Ovary (tissue), 9 donors: ENCODE data around the gene TMX2. TPM values are rescaled to one million over a fixed set of nuclear protein-coding genes. Genes with fewer than 3 reads are reported as not detected.

ENCODE experiments used
- DNase-seq, 5 donors: peaks; one replicate each; pipeline ENCODE4 v3.0.0-alpha.2; 2019 to 2020
- H3K27ac ChIP-seq, 2 donors: fragments of 200-600 bp; one replicate each; pipeline versions ENCODE4 v1.5.1 to v1.8.0; 2019 to 2022
- H3K27me3 ChIP-seq: fragments of 200-600 bp; one replicate; pipeline ENCODE4 v1.8.0; 2022
- H3K36me3 ChIP-seq: fragments of 200-600 bp; sonication (generic); one replicate; pipeline ENCODE4 v1.5.1; 2019
- H3K4me1 ChIP-seq: one replicate; pipeline ENCODE4 v1.8.1; 2013; ENCODE audit warnings: mild to moderate bottlenecking, moderate library complexity; ENCODE audit not compliant: insufficient read depth
- H3K4me3 ChIP-seq: fragments of 200-600 bp; sonication (generic); one replicate; pipeline ENCODE4 v1.5.1; 2017
- H3K9me3 ChIP-seq, 2 donors: fragments of 200-600 bp in 1 of 2; sonication (generic) in 1 of 2; one replicate each; pipeline versions ENCODE4 v1.5.1 to v1.8.1; 2013 to 2019; ENCODE audit warnings: mild to moderate bottlenecking in 1 of 2, moderate library complexity in 1 of 2
- EP300 ChIP-seq: sonication (generic); formaldehyde crosslinking; IDR thresholded peaks from one replicate; pipeline ENCODE4 v1.6.1; 2017; ENCODE audit warnings: antibody characterized with exemption
- POLR2A ChIP-seq: fragments of 450-650 bp; IDR thresholded peaks from one replicate; pipeline ENCODE4 v1.6.1; 2017; ENCODE audit warnings: antibody characterized with exemption, mild to moderate bottlenecking, moderate library complexity
- WGBS, 3 donors: extraction: QIAGEN DNeasy Blood & Tissue Kit in 1 of 3; methylation state at CpG; one replicate each; pipeline versions ENCODE4 v1.1.5 to v1.1.7; 2013 to 2017; 5-methylcytosine and 5-hydroxymethylcytosine counted together
- intact Hi-C, 4 donors: fragments of 100-400 bp; cut with DNase I; formaldehyde crosslinking; loops; one replicate each; pipeline versions ENCODE4 v1.11.0 to v1.15.1; 2022 to 2023
- polyA plus RNA-seq, 2 donors: library from polyadenylated mRNA; stranded (reverse); fragments of 200-250 nt in 1 of 2; fragments of 350-450 nt in 1 of 2; fragmentation: Illumina TruSeq in 1 of 2; extraction: RNeasy Lipid Tissue Mini Kit (QIAGEN cat#74804) in 1 of 2; gene quantifications; one replicate each; pipeline ENCODE4 v1.2.3, GENCODE V29; 2013 to 2014
- small RNA-seq: library from RNA; depleted of rRNA; stranded (forward); fragments of <200 nt; gene quantifications from one replicate; pipeline ENCODE3, GENCODE V24; 2016
- total RNA-seq, 7 donors: library from RNA; depleted of rRNA in 2 of 7; stranded (reverse); fragments of >200 nt in 2 of 7; fragmentation: NEBNext Ultra II Directional in 3 of 7; extraction: Animal tissue kit (Norgen Biotek cat#: 25700) in 3 of 7; gene quantifications; one replicate each; pipeline versions ENCODE4 v1.1.0 to v1.2.4, GENCODE V29; 2016 to 2023
- TF ChIP-seq, protein P1 (sequence below), 3 donors: fragments of 450-650 bp in 2 of 3; fragments of 200-600 bp in 1 of 3; IDR thresholded peaks; one replicate each; pipeline versions ENCODE4 v1.5.1 to v1.8.0; 2016 to 2022; ENCODE audit warnings: antibody characterized with exemption in 3 of 3, mild to moderate bottlenecking in 1 of 3
- donor health status: DM: no; HTN: no; CAD: no; lungs with moderate emphysema.
- donor health status: DM: no; HTN: no; CAD: no.
- donor health status: Bipolar disorder and iron deficiency.
- donor health status: DM: yes; HTN: yes; CAD: no.
- donor health status: DM: no; HTN: no; CAD: no.
- donor health status: DM: yes; HTN: yes; CAD: no.

The TMX2 gene
- total and polyA plus RNA-seq, 9 donors = 31.5 to 130 (median 58.6) TPM

DNA sequence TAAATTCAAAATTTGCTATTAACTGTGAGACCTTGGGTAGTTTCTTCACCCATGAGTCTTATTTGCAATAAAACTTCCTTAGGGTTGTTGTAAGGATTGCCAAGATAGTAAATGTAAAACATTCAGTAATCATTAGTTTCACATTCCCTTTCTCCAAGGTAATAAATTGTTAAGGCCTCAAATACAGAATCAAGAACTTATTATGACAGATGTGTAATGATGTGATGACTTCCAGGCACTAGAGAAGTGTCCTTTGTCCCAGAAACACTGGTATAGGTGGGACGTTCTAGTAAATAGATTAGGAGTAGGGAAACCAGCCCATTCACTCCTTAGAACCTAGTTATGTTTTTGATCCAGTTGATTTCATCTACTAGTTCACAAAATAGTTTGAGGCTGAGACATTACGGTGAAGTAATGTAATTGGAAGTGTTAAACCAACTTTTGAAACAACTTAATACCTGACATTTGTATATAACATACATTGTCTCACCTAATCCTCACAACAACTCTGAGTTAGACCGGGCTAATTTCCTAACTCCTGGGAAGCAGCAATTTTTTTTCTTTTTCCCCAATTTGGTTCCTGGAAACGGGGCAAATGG, 74.7 kb downstream of the TMX2 start:
- WGBS, 3 donors = 77 to 84% (median 81%) methylated on average over 4 of the region's 4 CpGs
- H3K27me3 ChIP-seq = no peaks in the 10 kb centered on the region
- no peaks in the 10 kb centered on the region for H3K9me3 ChIP-seq
- intact Hi-C loops = no loop called here
- H3K4me3 ChIP-seq = no peak overlapping the region
- no peak for DNase-seq
- TF ChIP-seq, protein P1, sequence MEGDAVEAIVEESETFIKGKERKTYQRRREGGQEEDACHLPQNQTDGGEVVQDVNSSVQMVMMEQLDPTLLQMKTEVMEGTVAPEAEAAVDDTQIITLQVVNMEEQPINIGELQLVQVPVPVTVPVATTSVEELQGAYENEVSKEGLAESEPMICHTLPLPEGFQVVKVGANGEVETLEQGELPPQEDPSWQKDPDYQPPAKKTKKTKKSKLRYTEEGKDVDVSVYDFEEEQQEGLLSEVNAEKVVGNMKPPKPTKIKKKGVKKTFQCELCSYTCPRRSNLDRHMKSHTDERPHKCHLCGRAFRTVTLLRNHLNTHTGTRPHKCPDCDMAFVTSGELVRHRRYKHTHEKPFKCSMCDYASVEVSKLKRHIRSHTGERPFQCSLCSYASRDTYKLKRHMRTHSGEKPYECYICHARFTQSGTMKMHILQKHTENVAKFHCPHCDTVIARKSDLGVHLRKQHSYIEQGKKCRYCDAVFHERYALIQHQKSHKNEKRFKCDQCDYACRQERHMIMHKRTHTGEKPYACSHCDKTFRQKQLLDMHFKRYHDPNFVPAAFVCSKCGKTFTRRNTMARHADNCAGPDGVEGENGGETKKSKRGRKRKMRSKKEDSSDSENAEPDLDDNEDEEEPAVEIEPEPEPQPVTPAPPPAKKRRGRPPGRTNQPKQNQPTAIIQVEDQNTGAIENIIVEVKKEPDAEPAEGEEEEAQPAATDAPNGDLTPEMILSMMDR (IDR thresholded peaks at IDR 0.05) = no peak
- TF ChIP-seq POLR2A = no peak
- TF ChIP-seq EP300 = no peak
- H3K36me3 ChIP-seq = no peaks in the 10 kb centered on the region
- peaks cover 12% of the 10 kb centered on the region for H3K4me1 ChIP-seq
- H3K27ac ChIP-seq = no peak overlapping the region

DNA sequence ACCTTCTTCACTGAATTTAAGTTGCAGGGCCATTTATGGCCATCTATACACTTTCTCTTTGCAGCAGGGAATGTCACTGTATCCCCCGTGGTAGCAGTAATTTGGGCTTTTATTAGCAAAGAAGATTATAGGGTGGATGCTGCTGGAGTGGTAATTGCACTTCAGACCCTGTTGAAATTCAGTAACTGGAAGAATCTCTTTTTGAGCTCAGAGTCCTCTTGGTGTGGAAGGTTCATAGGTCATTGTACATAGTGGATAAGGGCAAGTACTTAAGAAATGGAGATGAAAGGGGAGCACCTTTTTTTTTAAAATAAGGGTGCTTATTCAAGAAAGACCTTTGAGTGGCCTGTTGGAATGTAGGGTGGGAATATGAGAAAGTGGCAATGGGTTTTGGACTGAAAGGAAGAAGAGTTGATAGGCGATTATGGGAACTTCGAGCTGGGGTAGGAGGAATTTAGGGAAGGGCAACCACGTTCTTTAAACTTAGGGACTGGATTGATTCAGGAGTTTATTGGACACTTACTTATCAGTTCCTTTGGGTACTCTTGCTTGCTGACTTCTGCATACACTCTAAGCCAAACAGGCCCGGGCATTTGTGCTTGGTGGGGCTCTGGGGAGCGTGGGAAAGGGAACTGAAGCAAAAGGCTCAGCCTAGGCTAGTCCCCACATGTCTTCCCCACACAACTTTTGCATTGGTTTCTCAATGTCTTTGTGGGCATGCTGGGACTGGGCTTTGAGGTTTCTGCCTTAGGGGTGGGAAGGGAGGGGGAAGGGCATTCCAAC, 75.7 kb downstream of the TMX2 start:
- Histone ChIP-seq H3K27ac (no peak overlapping the region), H3K4me3 (no peak overlapping the region), H3K9me3 (no peaks in the 10 kb centered on the region), H3K4me1 (peaks cover 7% of the 10 kb centered on the region), H3K36me3 (no peaks in the 10 kb centered on the region), H3K27me3 (no peaks in the 10 kb centered on the region)
- no peak for DNase-seq
- TF ChIP-seq EP300 (no peak), POLR2A (no peak)
- TF ChIP-seq, protein P1 (IDR thresholded peaks at IDR 0.05) = no peak
- intact Hi-C loops = no loop called here
- 73 to 81% (median 80%) methylated on average over 6 of the region's 6 CpGs for WGBS, 3 donors

DNA sequence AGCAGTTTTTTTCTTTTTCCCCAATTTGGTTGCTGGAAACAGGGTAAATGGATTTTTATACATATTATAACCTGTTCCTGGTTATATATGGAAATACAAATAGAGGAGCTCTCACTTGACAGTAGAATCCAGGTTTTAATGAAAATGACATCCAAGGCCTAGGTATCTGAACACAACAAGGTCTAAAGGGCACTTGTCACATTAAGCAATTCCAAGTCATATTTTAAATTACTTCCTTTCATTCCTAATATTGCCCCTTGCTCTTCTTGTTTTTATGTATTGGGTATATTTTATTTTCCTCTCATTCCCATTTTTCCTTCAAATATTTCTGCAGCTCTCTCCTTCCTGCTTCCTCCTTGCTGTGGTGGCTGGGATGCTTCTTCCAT, 76.3 kb downstream of the TMX2 start:
- Histone ChIP-seq H3K4me3 (no peak overlapping the region), H3K9me3 (no peaks in the 10 kb centered on the region), H3K27me3 (no peaks in the 10 kb centered on the region), H3K4me1 (peaks cover 7% of the 10 kb centered on the region), H3K36me3 (no peaks in the 10 kb centered on the region), H3K27ac (no peak overlapping the region)
- no peak for DNase-seq
- TF ChIP-seq POLR2A (no peak), EP300 (no peak)
- TF ChIP-seq, protein P1 (IDR thresholded peaks at IDR 0.05) = no peak
- intact Hi-C loops = no loop called here

Small RNAs within 50 kb of the gene (small RNA-seq; reads per million reads assigned to genes)
- gene TMX2-CTNND1 = not detected

Other genes starting within 250 kb of the TMX2 start
- gene SLC43A1, start 196.9 kb upstream of the TMX2 start, total RNA-seq = 10 to 100 TPM; 11.5 to 23.5 (median 18.6) TPM
- gene SLC43A1, start 196.9 kb upstream of the TMX2 start, polyA plus RNA-seq = 10 to 100 TPM; 14.8 to 30.4 TPM
- gene TIMM10, start 181.8 kb upstream of the TMX2 start, total RNA-seq = 10 to 100 TPM; 23.4 to 42.0 (median 38.0) TPM
- 10 to 100 TPM; 32.0 to 36.2 TPM for gene TIMM10, start 181.8 kb upstream of the TMX2 start, polyA plus RNA-seq
- not detected for gene SMTNL1, start 175.0 kb upstream of the TMX2 start, total RNA-seq
- not detected for gene SMTNL1, start 175.0 kb upstream of the TMX2 start, polyA plus RNA-seq
- gene UBE2L6, start 144.9 kb upstream of the TMX2 start, total RNA-seq = 10 to 100 TPM; 27.2 to 71.0 (median 59.7) TPM
- gene UBE2L6, start 144.9 kb upstream of the TMX2 start, polyA plus RNA-seq = 100 to 1,000 TPM in 1 of 2 donors, 10 to 100 TPM in 1; 51.1 to 114 TPM
- gene SERPING1, start 114.9 kb upstream of the TMX2 start, total RNA-seq = 100 to 1,000 TPM; 454 to 906 (median 709) TPM
- 1,000 to 10,000 TPM in 1 of 2 donors, 100 to 1,000 TPM in 1; 731 to 2,358 TPM for gene SERPING1, start 114.9 kb upstream of the TMX2 start, polyA plus RNA-seq
- gene YPEL4, start 62.7 kb upstream of the TMX2 start, total RNA-seq = 10 to 100 TPM in 1 of 7 donors, 1 to 10 TPM in 6; 2.1 to 12.9 (median 4.4) TPM
- 10 to 100 TPM in 1 of 2 donors, 1 to 10 TPM in 1; 7.1 to 15.3 TPM for gene YPEL4, start 62.7 kb upstream of the TMX2 start, polyA plus RNA-seq
- 10 to 100 TPM in 4 of 7 donors, 1 to 10 TPM in 3; 5.5 to 11.9 (median 11.1) TPM for gene CLP1, start 54.8 kb upstream of the TMX2 start, total RNA-seq
- 10 to 100 TPM in 1 of 2 donors, 1 to 10 TPM in 1; 7.2 to 10.5 TPM for gene CLP1, start 54.8 kb upstream of the TMX2 start, polyA plus RNA-seq
- gene ZDHHC5, start 44.5 kb upstream of the TMX2 start, total RNA-seq = 10 to 100 TPM; 19.9 to 54.1 (median 39.9) TPM
- gene ZDHHC5, start 44.5 kb upstream of the TMX2 start, polyA plus RNA-seq = 10 to 100 TPM; 22.3 to 62.6 TPM
- gene MED19, start 378 bp upstream of the TMX2 start, total RNA-seq = 10 to 100 TPM in 6 of 7 donors, 1 to 10 TPM in 1; 9.8 to 18.2 (median 13.0) TPM
- 10 to 100 TPM; 13.8 to 19.8 TPM for gene MED19, start 378 bp upstream of the TMX2 start, polyA plus RNA-seq
- gene SELENOH, start 28.9 kb downstream of the TMX2 start, total RNA-seq = 100 to 1,000 TPM in 5 of 7 donors, 10 to 100 TPM in 2; 88.1 to 244 (median 107) TPM
- gene SELENOH, start 28.9 kb downstream of the TMX2 start, polyA plus RNA-seq = 100 to 1,000 TPM in 1 of 2 donors, 10 to 100 TPM in 1; 33.9 to 142 TPM
- not detected for gene BTBD18, start 39.2 kb downstream of the TMX2 start, total RNA-seq
- under 1 TPM in 1 of 2 donors, not detected in 1; 0.02 TPM for gene BTBD18, start 39.2 kb downstream of the TMX2 start, polyA plus RNA-seq
- 100 to 1,000 TPM in 6 of 7 donors, 10 to 100 TPM in 1; 58.4 to 134 (median 119) TPM for gene CTNND1, start 49.2 kb downstream of the TMX2 start, total RNA-seq
- 100 to 1,000 TPM in 1 of 2 donors, 10 to 100 TPM in 1; 40.3 to 153 TPM for gene CTNND1, start 49.2 kb downstream of the TMX2 start, polyA plus RNA-seq